GM10266 (cell line): Measurements from ENCODE around the gene FN3KRP.
"Not testable (repeated sequence)": the region's sequence is repeated elsewhere in the genome, so short reads cannot be mapped to it uniquely, and the experiment has no call there.

Experiments
- DNase-seq: peaks from one replicate; pipeline ENCODE4 v3.0.0; 2012; ENCODE audit errors: extremely low spot score
- CTCF ChIP-seq: IDR thresholded peaks from 2 replicates; pipeline ENCODE4 v1.5.1; 2012; ENCODE audit warnings: mild to moderate bottlenecking, low read depth; ENCODE audit not compliant: control insufficient read depth, insufficient read depth; ENCODE audit errors: missing control alignments

FN3KRP gene

GRCh38 chr17:82767041-82767754 lies 50.7 kb downstream of the FN3KRP start:
- DNase-seq: no peak
- TF ChIP-seq CTCF: peak; percentile 47

DNA sequence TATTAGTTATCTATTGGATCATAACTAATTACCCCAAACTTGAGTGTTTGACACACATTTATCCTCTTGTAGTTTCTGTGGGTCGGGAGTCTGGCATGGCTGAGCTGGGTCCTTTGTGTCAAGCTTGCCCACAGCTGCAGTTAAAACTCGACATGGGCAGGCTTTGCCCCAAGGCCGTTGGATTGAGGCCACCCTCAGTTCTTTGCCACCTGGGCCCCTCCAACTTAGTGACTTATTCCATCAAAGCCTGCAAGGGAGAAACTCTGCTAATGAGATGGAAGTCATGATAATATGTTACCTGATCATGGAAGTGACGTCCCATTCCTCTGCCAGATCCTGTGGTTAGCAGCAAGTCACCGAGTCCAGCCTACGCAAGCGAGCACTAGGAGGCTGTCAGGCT lies 52.5 kb downstream of the FN3KRP start:
- no peak for DNase-seq
- no peak for TF ChIP-seq CTCF

- DNase-seq: no peak
- no peak for TF ChIP-seq CTCF
These were observed 55.5 kb downstream of the FN3KRP start for GRCh38 chr17:82772026-82772425.

- DNase-seq: not testable (repeated sequence)
These were observed 58.0 kb downstream of the FN3KRP start for GRCh38 chr17:82774456-82774855.

GRCh38 chr17:82775001-82775823 lies 58.7 kb downstream of the FN3KRP start:
- peak; percentile 82 for TF ChIP-seq CTCF
- peak; percentile 73 for DNase-seq

- DNase-seq: no peak
- no peak for TF ChIP-seq CTCF
These were observed 59.9 kb downstream of the FN3KRP start for GRCh38 chr17:82776454-82776853.
